Erythroblast (primary cell): ENCODE measurements around the gene DLX5.

Experiments
- DNase-seq, 2 experiments: peaks; one replicate each; lab custom pipeline; 2025; lab: John Stamatoyannopoulos, UW
- GATA1 ChIP-seq: IDR thresholded peaks from 2 replicates; pipeline ENCODE4 v1.6.1; 2011; ENCODE audit warnings: low read depth, mild to moderate bottlenecking, control low read depth, low read length, moderate library complexity
- POLR2A ChIP-seq: IDR thresholded peaks from 2 replicates; pipeline ENCODE4 v1.6.1; 2011; ENCODE audit warnings: mild to moderate bottlenecking, low read length

The DLX5 gene

GRCh38 chr7:97022491-97023306, 1.9 kb downstream of the DLX5 start:
- DNase-seq, result no peak
- TF ChIP-seq GATA1 (no peak), POLR2A (no peak)

- TF ChIP-seq GATA1 (no peak), POLR2A (no peak)
- DNase-seq, result no peak
These were observed 2.7 kb downstream of the DLX5 start for GRCh38 chr7:97021747-97022490.

GRCh38 chr7:97020996-97021746, 3.5 kb downstream of the DLX5 start:
- TF ChIP-seq GATA1, result no peak
- TF ChIP-seq POLR2A, result no peak

GRCh38 chr7:97020601-97020995, 4.0 kb downstream of the DLX5 start:
- no peak for TF ChIP-seq GATA1
- no peak for TF ChIP-seq POLR2A

More at GRCh38 chr7:97020996-97021746, 3.5 kb downstream of the DLX5 start:
- no peak for DNase-seq

GRCh38 chr7:97019710-97020225, 4.9 kb downstream of the DLX5 start:
- DNase-seq, result no peak
- no peak for TF ChIP-seq GATA1
- TF ChIP-seq POLR2A, result no peak

More at GRCh38 chr7:97020601-97020995, 4.0 kb downstream of the DLX5 start:
- no peak for DNase-seq

GRCh38 chr7:97018791-97019531, 5.7 kb downstream of the DLX5 start:
- no peak for TF ChIP-seq POLR2A
- no peak for TF ChIP-seq GATA1
- DNase-seq, result no peak

DNA sequence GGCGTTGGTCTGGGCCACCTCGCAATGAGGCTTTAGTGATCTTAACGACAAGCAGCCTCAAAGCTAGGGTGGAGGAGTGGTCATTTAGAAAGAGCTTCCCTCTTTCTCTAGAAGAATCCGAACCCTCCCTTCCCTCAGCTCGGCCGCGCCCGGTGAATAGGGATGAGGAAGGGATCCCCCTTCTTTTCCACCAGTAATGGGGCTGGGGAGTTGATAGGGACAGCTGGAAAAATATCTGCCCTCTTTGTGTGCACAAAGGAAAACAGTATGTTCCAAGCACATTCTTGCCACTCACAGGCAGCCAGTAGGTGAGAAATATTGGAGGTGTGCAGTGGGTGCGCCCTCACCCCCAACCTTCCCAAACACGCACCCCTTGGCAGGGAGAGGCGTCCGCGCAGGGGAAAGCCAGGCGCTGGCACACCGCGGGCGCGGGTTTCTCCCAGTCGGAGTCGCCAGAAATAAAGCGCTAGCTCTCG, 6.5 kb downstream of the DLX5 start:
- no peak for DNase-seq
- TF ChIP-seq GATA1, result no peak
- TF ChIP-seq POLR2A, result no peak

DNA sequence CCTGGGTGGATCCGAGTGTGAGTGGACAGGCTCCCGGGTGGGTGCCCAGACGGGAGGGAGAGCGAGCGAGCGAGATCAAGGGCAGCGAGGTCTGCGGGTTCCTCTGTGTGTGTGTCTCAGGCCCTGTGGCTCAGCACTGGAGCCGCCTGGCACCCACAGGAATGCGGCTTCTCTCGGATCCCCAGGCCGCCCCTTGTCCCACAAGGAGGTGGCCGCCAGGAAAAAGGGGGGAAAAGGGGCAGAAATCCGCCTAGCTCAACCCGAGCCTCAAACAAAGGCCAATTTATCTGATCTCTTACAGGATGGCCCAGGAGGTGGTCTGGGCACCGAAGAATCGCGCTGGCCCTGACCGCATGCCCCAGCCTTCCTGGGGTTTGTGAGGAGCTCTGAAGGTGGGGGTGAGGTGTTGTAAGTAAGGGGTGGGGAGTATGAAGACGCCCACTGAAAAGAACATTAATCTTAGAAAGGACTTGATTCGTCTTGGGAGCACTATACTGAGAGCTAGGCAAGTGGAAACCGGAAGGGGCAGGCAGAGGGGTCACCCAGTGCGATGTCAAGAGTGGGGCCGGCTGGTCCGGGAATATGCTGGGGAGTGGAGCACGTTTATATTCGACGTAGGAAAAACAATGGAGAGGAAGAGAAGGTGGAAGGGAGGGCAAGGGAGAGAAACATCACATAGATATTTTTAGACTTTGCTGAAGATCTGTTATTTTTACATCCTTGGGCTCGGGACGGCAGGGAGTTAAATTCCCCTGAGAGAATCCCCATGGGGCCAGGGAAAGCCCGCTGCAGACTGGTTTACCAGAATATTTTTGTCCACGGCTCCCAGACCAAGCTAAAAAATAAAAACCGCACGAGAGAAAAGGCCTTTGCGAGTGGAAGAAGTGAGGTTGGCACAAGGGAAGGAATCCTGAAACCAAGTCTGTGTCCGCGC, 7.2 kb downstream of the DLX5 start:
- no peak for TF ChIP-seq POLR2A
- TF ChIP-seq GATA1, result no peak

GRCh38 chr7:97016381-97017191, 8.0 kb downstream of the DLX5 start:
- TF ChIP-seq GATA1, result no peak
- no peak for TF ChIP-seq POLR2A
- no peak for DNase-seq

More for the DNA sequence above, 7.2 kb downstream of the DLX5 start:
- DNase-seq, result no peak

- TF ChIP-seq GATA1, result no peak
- TF ChIP-seq POLR2A, result no peak
- DNase-seq, result no peak
These were observed 8.8 kb downstream of the DLX5 start for GRCh38 chr7:97015756-97016380.
